EH (cell line): Measurements from ENCODE around the gene RNMT.

ENCODE experiments used
- DNase-seq: peaks from one replicate; pipeline ENCODE4 v3.0.0-alpha.2; 2015; ENCODE audit warnings: low read depth

RNMT gene

DNA sequence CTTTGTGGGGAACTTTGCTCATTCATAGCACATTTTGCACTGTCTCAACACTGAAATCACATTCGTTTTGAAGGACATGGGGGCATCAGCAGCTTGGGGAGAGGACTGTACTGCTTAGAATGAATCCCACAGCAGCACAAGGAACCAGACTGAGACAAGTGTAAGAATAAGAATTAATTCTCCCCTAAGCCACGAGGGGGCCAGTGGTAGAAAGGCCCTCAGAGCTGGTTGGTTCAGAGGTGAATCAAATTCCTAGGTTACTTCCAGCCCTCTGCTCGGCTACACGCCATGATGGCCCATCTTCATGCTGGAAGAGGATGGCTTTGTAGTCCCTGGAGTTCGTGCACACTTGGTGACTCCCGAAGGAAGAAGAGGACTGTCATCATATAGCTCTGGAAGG lies 85.5 kb downstream of the RNMT start:
- no peak for DNase-seq

DNA sequence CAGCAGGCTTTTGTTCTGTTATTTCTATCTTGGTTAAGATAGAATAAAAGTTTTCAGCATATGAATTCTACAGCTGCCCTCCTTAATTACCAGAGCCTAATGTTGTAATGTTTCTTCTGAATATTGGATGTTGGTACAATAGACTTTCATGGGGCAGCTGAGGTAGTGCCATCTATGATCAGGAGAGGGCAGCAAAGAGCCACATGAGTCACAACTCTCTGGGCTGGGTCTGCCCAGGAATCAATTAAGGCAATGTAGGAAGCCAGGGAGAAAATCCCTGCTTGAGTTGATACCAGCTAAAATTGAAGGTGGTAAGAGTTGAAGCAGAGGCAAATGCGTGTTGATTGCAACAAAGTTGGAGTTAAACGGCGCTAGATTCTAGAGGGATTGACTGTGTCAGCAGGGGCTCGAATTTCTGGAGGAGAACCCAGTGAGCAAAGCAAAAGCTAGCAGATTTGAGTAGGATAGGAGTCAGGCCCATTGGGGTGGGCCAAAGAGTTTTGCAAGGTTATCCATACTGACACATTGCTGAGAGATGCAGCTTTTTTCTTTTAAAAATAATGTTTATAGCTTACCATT lies 86.9 kb downstream of the RNMT start:
- DNase-seq, result peak; percentile 60
